Measurements from ENCODE around the gene LRRC75A. TPM values are rescaled to one million over a fixed set of nuclear protein-coding genes. Genes with fewer than 3 reads are reported as not detected.

The LRRC75A gene
- total and polyA plus RNA-seq, 2 of the 8 experiments (the other 6 are each of a cell fraction or from before 2014, with no cell fraction given), result 9.7 to 9.9 TPM

DNA sequence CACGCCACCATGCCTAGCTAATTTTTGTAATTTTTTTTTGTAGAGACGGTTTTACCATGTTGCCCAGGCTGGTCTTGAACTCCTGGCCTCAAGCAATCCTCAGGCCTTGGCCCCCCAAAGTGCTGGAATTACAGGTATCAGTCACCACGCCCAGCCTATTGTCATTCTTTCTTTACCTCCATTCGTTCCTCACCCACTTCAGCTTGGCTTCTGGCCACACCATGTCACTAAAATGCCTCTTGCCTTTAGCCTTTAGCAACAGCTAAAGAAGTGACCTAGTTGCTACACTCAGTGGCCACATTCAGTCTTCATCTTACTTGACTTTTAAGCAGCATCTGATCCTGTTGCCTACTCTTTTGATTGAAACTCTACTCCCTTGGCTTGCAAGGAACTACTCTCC lies 3.6 kb upstream of the LRRC75A start:
- no peaks in the 10 kb centered on the region for H4K20me1 ChIP-seq (replicated peaks in 1 of 2; ENCODE audit: control insufficient read depth in 1 of 2, insufficient read depth in 2 of 2, low read length in 2 of 2)
- ChIA-PET POLR2A (ENCODE audit: partially characterized antibody) (interaction anchor here (0.9 kb wide), 1 partner anchor 53 kb away, joined by 4 read pairs; no protein-coding TSS in a partner anchor), CTCF (ENCODE audit: partially characterized antibody) (interaction anchor here (0.6 to 12.0 kb wide), 10 partner anchors 9 to 92 kb away, joined by 3 to 176 read pairs (median 4); no protein-coding TSS in a partner anchor)
- H3K4ac ChIP-seq (replicated peaks; ENCODE audit: insufficient read length, low read depth, low read length), result peak overlapping the region; percentile 57
- peaks cover 6% of the 10 kb centered on the region for H3K23me2 ChIP-seq (ENCODE audit: low read depth, low read length)
- no peaks in the 10 kb centered on the region for H3K36me3 ChIP-seq (ENCODE audit: control insufficient read depth in 2 of 4, insufficient read depth in 4 of 4, low read length in 3 of 4)
- H3K23ac ChIP-seq (ENCODE audit: insufficient read length), result no peak overlapping the region
- no peak overlapping the region for H4K5ac ChIP-seq (ENCODE audit: insufficient read length, low read depth, low read length)
- H2BK5ac ChIP-seq (ENCODE audit: low read depth, low read length), result no peak overlapping the region; the same call in 1 of the 2 replicates
- WGBS, 2 experiments (ENCODE audit: extremely low coverage in 1 of 2, insufficient coverage in 1 of 2, insufficient read length in 1 of 2, insufficient replicate concordance in 2 of 2, low coverage in 1 of 2, low lambda C conversion rate in 2 of 2, missing lambda C conversion rate in 1 of 2), result 75% methylated on average over 4 of the region's 4 CpGs; no CpG with 5 or more reads in 1 of the 2 experiments
- no peak overlapping the region for H4K91ac ChIP-seq (replicated peaks; ENCODE audit: insufficient read length, low read length)
- H2BK20ac ChIP-seq (ENCODE audit: low read length), result 0 out of 2 replicates have a peak overlapping the region, but pooled peaks have one; percentile 80
- DNase-seq (ENCODE audit: low read depth in 1 of 2, low spot score in 2 of 2) (no peak), FAIRE-seq (no peak)
- no peak overlapping the region for H2BK120ac ChIP-seq (replicated peaks; ENCODE audit: low read depth, low read length)
- H3K14ac ChIP-seq (ENCODE audit: insufficient read length), result no peak overlapping the region
- H3K27me3 ChIP-seq (replicated peaks in 1 of 4; ENCODE audit: control insufficient read depth in 3 of 4, extremely low read depth in 1 of 4, insufficient read depth in 3 of 4, low read length in 3 of 4), result peaks cover 1 to 17% (median 10%) of the 10 kb centered on the region in 4 experiments; a peak in 3 of 7 replicates
- H3K4me3 ChIP-seq (ENCODE audit: extremely low read depth in 1 of 4, insufficient read depth in 2 of 4, low read depth in 3 of 4, low read length in 4 of 4), result no peak overlapping the region
- no peak overlapping the region for H4K8ac ChIP-seq (ENCODE audit: extremely low read depth, insufficient read depth, low read length)
- H3K18ac ChIP-seq (ENCODE audit: extremely low read depth, low read length), result no peak overlapping the region
- H2BK12ac ChIP-seq (ENCODE audit: low read depth, low read length), result peak overlapping the region; percentile 71; the same call in 1 of the 2 replicates
- H2AK5ac ChIP-seq (ENCODE audit: low read depth, low read length), result no peak overlapping the region
- no peak overlapping the region for H3K9ac ChIP-seq (replicated peaks in 1 of 4; ENCODE audit: extremely low read depth in 1 of 4, low read depth in 3 of 4, low read length in 3 of 4)
- H2AFZ ChIP-seq (ENCODE audit: low read length), result no peak overlapping the region
- no peak overlapping the region for H3K27ac ChIP-seq (ENCODE audit: low read depth, low read length)
- no peak overlapping the region for H3K56ac ChIP-seq (replicated peaks; ENCODE audit: insufficient read length, low read depth, low read length)
- no peak overlapping the region for H2BK15ac ChIP-seq (ENCODE audit: low read length)
- TF ChIP-seq GABPA (IDR thresholded peaks at IDR 0.05; ENCODE audit: borderline replicate concordance, insufficient read depth, low read length), result no peak
- no peak for TF ChIP-seq ZNF274 (IDR thresholded peaks at IDR 0.05; ENCODE audit: borderline replicate concordance, extremely low read depth, low read length)
- TF ChIP-seq, protein P1, sequence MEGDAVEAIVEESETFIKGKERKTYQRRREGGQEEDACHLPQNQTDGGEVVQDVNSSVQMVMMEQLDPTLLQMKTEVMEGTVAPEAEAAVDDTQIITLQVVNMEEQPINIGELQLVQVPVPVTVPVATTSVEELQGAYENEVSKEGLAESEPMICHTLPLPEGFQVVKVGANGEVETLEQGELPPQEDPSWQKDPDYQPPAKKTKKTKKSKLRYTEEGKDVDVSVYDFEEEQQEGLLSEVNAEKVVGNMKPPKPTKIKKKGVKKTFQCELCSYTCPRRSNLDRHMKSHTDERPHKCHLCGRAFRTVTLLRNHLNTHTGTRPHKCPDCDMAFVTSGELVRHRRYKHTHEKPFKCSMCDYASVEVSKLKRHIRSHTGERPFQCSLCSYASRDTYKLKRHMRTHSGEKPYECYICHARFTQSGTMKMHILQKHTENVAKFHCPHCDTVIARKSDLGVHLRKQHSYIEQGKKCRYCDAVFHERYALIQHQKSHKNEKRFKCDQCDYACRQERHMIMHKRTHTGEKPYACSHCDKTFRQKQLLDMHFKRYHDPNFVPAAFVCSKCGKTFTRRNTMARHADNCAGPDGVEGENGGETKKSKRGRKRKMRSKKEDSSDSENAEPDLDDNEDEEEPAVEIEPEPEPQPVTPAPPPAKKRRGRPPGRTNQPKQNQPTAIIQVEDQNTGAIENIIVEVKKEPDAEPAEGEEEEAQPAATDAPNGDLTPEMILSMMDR (IDR thresholded peaks at IDR 0.05; ENCODE audit: control extremely low read depth in 1 of 3, insufficient read depth in 1 of 3, low read depth in 1 of 3, low read length in 3 of 3), result no peak
- TF ChIP-seq CTBP2 (IDR thresholded peaks at IDR 0.05; ENCODE audit: borderline replicate concordance, insufficient read depth, insufficient read length, low read length), result no peak
- TF ChIP-seq KDM1A (IDR thresholded peaks at IDR 0.05; ENCODE audit: borderline replicate concordance, low read length), result no peak
- no peaks in the 10 kb centered on the region for H3K9me3 ChIP-seq (ENCODE audit: insufficient read depth in 2 of 2, low read depth in 1 of 2, low read length in 1 of 2)
- no peaks in the 10 kb centered on the region for H3K79me2 ChIP-seq (ENCODE audit: control insufficient read depth in 1 of 2, insufficient read depth in 2 of 2, low read length in 2 of 2)
- H3K4me2 ChIP-seq (ENCODE audit: insufficient read depth in 1 of 2, low read depth in 2 of 2, low read length in 2 of 2), result no peak overlapping the region; a peak in 1 of 4 replicates
- H3K4me1 ChIP-seq (replicated peaks in 1 of 4; ENCODE audit: control insufficient read depth in 3 of 4, insufficient read depth in 4 of 4, low read length in 3 of 4), result peaks cover 8 to 19% (median 15%) of the 10 kb centered on the region in 4 experiments; a peak in 6 of 7 replicates
- H3K79me1 ChIP-seq (ENCODE audit: low read depth, low read length), result no peaks in the 10 kb centered on the region

Data from H1 (cell line).